GM21619 (cell line): ENCODE data around the gene ACAA2.

ENCODE experiments used
- ATAC-seq: cut with Tn5 transposase; IDR thresholded peaks from one replicate; pipeline ENCODE4 v1.9.1; 2021; ENCODE audit not compliant: unreplicated experiment

The ACAA2 gene

GRCh38 chr18:49768051-49768391 is 45.3 kb downstream of the ACAA2 start:
- ATAC-seq = no peak

GRCh38 chr18:49767111-49768050 is 46.0 kb downstream of the ACAA2 start:
- no peak for ATAC-seq

GRCh38 chr18:49766646-49767045 is 46.7 kb downstream of the ACAA2 start:
- no peak for ATAC-seq

GRCh38 chr18:49764032-49764431 is 49.3 kb downstream of the ACAA2 start:
- ATAC-seq = no peak

DNA sequence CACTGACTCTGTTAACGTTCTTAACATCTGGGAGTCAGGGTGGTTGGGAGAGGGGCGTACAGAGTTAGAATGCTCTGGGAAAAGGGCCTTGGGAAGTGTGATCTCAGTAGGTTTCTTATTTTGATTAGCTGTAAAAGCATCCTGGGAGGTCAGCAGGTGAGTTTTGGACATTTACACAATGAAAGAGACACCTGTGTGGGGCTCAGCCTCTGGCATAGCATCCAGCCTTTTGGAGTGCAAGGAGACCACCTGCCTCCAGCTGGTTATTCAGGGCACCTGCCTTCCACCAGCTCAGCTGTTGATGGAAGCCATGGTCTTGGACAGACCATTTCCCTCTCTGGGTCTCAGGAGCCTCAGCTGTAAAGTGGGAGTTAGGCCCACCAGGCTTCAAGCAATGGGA is 49.7 kb downstream of the ACAA2 start:
- ATAC-seq = no peak

DNA sequence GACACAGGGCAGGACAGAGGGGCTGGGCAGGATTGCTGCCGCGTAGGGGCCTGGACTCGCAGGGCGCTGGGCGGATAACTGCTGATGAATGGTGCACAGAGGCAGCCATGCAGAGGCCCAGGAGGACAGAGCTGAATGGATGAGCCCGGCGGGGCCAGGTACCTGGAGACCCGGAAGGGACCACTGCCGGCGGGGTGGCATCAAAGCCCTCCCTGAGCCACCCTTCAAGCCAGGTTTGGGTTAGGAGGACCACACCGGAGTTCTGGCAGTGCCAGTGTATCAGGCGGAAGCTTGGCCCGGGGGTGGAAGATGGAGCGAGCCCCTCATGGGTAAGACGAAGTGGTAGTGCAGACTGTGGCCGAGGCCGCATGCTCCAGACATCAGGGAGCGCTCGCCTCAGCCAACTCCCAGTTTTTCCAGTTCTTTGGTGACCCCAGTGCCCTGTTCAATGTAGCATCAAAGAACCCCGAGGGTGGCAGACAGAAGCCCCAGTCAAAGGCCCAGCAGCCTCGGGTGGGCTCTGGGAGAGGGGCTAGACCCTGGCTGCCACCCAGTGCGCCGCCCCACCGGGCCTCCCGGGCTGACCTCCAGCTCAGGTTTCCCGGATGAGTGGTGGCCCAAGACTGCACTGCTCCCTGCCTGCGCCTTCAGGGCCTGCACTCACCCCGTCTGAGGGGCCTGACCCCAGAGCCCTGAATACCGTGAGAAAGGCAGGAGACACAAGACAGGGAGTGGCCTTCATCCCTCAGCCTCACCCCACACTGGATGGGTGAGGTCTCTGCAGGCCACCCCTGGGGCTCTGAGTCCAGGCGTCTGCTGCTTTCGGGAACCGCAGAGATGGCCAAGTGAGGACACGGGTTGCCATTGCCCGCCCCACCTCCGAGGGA is 50.9 kb downstream of the ACAA2 start:
- no peak for ATAC-seq

GRCh38 chr18:49761771-49762170 is 51.6 kb downstream of the ACAA2 start:
- no peak for ATAC-seq

DNA sequence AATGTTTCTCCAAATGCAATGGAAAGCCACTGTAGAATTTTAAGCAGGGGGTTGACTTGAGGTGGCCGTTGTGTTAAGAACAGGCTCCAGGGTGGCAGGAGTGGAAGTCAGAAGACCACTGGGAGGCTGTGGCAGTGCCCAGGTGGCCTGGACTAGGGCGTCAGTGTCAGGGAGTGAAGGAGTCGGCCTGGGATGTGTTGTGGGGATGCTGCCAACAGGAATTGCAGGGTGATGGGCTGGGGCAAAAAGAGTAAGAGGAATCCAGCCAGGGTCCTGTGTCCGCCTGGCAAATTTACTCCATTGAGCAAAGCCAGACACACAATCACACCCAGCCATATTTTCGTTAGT is 55.1 kb downstream of the ACAA2 start:
- no peak for ATAC-seq

DNA sequence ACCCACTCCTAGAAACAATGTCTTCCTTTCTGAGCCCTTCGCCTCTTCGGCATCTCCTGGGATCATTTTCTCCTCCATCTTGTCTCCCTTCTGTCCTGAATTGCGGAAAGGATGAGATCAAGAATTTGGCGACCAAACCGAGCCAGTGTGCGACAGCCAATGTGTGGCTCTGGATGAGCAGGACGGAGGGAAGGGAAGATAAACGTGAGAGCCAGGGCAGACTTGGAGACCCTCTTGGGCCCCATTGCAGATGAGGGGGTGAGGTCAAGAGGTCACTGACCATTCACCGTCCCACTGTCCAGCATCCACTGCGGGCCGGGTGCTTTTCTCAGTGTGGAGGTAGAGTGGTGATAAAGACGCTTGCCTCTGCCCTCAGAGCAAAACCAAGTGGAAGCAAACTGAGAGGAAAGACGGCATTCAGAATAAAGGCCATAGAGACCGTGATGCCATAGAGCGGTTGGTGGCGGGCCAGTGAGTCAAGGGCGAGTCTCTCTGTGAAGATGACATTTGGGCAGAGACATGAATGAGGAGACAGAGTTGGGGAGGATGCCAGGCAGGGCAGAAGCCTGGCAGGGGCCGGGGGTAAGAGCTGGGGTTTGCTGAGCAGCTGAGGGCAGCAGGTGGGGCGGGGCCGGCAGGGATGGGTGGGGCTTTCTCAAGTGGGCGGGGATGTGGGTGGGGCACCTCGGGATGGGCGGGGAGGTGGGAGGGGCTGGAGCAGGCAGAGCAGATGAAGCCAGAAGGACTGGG is 55.6 kb downstream of the ACAA2 start:
- ATAC-seq = no peak

- ATAC-seq = no peak
These were observed 56.5 kb downstream of the ACAA2 start for GRCh38 chr18:49756671-49757362.

- ATAC-seq = no peak
These were observed 57.2 kb downstream of the ACAA2 start for GRCh38 chr18:49756135-49756534.

GRCh38 chr18:49755489-49755888 is 57.8 kb downstream of the ACAA2 start:
- ATAC-seq = no peak

- ATAC-seq = no peak
These were observed 58.5 kb downstream of the ACAA2 start for GRCh38 chr18:49754866-49755265.

GRCh38 chr18:49753643-49754042 is 59.7 kb downstream of the ACAA2 start:
- no peak for ATAC-seq

DNA sequence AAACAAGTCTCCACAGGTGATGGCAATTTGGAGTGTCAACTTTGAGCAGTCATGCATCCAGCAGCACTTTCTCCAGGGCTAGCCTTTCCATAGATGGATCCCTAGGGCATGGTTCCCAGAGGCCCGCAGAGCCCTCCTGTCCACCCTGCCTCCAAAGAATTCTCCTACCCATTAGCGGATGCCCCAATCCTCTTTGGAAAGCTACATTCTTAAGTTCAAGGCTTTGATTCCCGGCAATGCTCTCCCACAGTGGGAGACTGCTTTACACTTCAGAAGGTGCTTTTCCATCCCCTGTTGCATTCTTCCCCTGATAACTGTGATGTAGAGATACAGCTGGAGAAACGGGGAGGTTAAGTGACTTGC is 61.3 kb downstream of the ACAA2 start:
- ATAC-seq = no peak

- no peak for ATAC-seq
These were observed 61.8 kb downstream of the ACAA2 start for GRCh38 chr18:49751427-49752094.

DNA sequence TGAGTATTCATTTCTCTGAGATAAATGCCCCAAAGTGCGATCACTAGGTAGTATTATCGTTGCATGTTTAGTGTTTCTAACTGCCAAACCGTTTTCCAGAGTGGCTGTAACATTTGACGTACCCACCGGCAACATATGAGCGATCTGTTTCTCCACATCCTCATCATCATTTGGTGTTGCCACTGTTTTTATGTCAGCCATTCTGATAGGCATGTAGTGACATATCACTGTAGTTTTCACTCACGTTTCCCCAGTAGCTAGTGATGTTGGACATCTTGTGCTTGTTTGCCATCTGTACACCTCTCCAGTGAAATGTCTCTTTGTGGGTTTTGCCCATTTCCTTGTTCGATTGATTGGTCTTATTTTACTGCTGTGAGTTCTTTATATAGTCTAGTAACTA is 63.8 kb downstream of the ACAA2 start:
- ATAC-seq = no peak

DNA sequence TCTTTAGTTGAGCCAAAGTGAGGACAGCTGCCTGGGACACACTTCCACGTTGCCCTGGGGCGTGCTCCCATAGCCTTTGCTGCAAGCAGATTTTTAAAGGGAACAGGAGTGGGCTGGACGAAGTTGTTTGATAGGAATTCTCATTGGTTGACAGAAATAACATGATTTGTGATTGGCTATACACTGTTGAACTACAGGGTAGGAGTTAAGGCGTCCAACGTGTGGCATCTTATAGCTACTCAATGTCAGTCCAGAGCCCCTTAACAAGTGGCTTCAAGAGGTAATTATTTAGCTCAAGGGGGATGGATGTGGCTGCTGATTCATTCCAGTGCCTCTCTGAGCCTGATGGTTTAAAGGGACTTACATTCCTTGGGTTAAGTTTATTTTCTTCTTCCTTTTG is 65.5 kb downstream of the ACAA2 start:
- no peak for ATAC-seq

GRCh38 chr18:49745045-49746014 is 68.0 kb downstream of the ACAA2 start:
- ATAC-seq = no peak
